Neuronal stem cell (in vitro differentiated cells): ENCODE results near the gene TMBIM6. TPM values are rescaled to one million over a fixed set of nuclear protein-coding genes. Genes with fewer than 3 reads are reported as not detected.

ENCODE experiments used
- DNase-seq: peaks from one replicate; pipeline ENCODE4 v3.0.0-alpha.2; 2013; ENCODE audit warnings: low spot score
- H2AFZ ChIP-seq: one replicate; pipeline ENCODE4 v1.6.1; 2013; ENCODE audit warnings: mild to moderate bottlenecking, low read length, inconsistent platforms
- H2AK5ac ChIP-seq: 2 replicates; pipeline ENCODE4 v1.6.1; 2013; ENCODE audit warnings: low read depth, mild to moderate bottlenecking, inconsistent platforms, low read length, moderate library complexity, mixed read lengths
- H2BK120ac ChIP-seq: 2 replicates; pipeline ENCODE4 v1.6.1; 2013; ENCODE audit warnings: low read depth, mild to moderate bottlenecking, inconsistent platforms, low read length, moderate library complexity, mixed read lengths
- H2BK12ac ChIP-seq: one replicate; pipeline ENCODE4 v1.6.1; 2013; ENCODE audit warnings: low read length, inconsistent platforms
- H2BK15ac ChIP-seq: 2 replicates; pipeline ENCODE4 v1.6.1; 2013; ENCODE audit warnings: mild to moderate bottlenecking, low read length, inconsistent platforms, mixed read lengths
- H2BK5ac ChIP-seq: one replicate; pipeline ENCODE4 v1.6.1; 2013; ENCODE audit warnings: inconsistent platforms, mild to moderate bottlenecking, low read length, moderate library complexity
- H3K14ac ChIP-seq: one replicate; pipeline ENCODE4 v1.6.1; 2013; ENCODE audit warnings: low read length, inconsistent platforms
- H3K18ac ChIP-seq: 2 replicates; pipeline ENCODE4 v1.6.1; 2013; ENCODE audit warnings: low read length, inconsistent platforms
- H3K23ac ChIP-seq: 2 replicates; pipeline ENCODE4 v1.6.1; 2013; ENCODE audit warnings: low read depth, mild to moderate bottlenecking, mixed read lengths, low read length, inconsistent platforms; ENCODE audit not compliant: poor library complexity
- H3K27ac ChIP-seq: replicated peaks from 3 replicates; pipeline ENCODE4 v1.5.1; 2013; ENCODE audit warnings: low read length, inconsistent platforms
- H3K27me3 ChIP-seq, 3 experiments: 2 replicates each; pipeline ENCODE4 v1.6.1; 2013; ENCODE audit warnings: low read length in 3 of 3, mild to moderate bottlenecking in 2 of 3, inconsistent platforms in 1 of 3, low read depth in 1 of 3, mixed read lengths in 1 of 3, moderate library complexity in 1 of 3; ENCODE audit not compliant: control insufficient read depth in 3 of 3, insufficient read depth in 3 of 3
- H3K36me3 ChIP-seq, 2 donors: replicated peaks in 1 of 2; 2 replicates each; pipeline ENCODE4 v1.6.1; 2013; ENCODE audit warnings: low read length in 2 of 2; ENCODE audit not compliant: control insufficient read depth in 2 of 2, insufficient read depth in 2 of 2
- H3K4ac ChIP-seq: 2 replicates; pipeline ENCODE4 v1.6.1; 2013; ENCODE audit warnings: inconsistent platforms, mild to moderate bottlenecking, low read length, moderate library complexity
- H3K4me1 ChIP-seq, 2 donors: 1 replicate in 1 of 2; 2 replicates in 1 of 2; pipeline ENCODE4 v1.6.1; 2013; ENCODE audit warnings: low read length in 2 of 2, low read depth in 1 of 2; ENCODE audit not compliant: control insufficient read depth in 2 of 2, insufficient read depth in 1 of 2
- H3K4me2 ChIP-seq: one replicate; pipeline ENCODE4 v1.6.1; 2013; ENCODE audit warnings: mild to moderate bottlenecking, low read length, inconsistent platforms; ENCODE audit not compliant: insufficient read depth, poor library complexity, severe bottlenecking
- H3K4me3 ChIP-seq, 2 donors: 2 replicates each; pipeline ENCODE4 v1.5.1; 2013; ENCODE audit warnings: low read length in 2 of 2, mild to moderate bottlenecking in 2 of 2, inconsistent platforms in 1 of 2, moderate library complexity in 1 of 2
- H3K79me1 ChIP-seq: one replicate; pipeline ENCODE4 v1.6.1; 2013; ENCODE audit warnings: low read depth, mild to moderate bottlenecking, inconsistent platforms, low read length, moderate library complexity
- H3K9ac ChIP-seq: one replicate; pipeline ENCODE4 v1.6.1; 2013; ENCODE audit warnings: mild to moderate bottlenecking, low read depth, low read length, inconsistent platforms; ENCODE audit not compliant: poor library complexity
- H3K9me3 ChIP-seq, 2 donors: replicated peaks in 1 of 2; 2 replicates each; pipeline versions ENCODE3 to v1.6.1; 2013; ENCODE audit warnings: low read length in 2 of 2, mild to moderate bottlenecking in 2 of 2, inconsistent platforms in 1 of 2, low read depth in 1 of 2, mixed read lengths in 1 of 2, moderate library complexity in 1 of 2; ENCODE audit not compliant: control insufficient read depth in 2 of 2, insufficient read depth in 1 of 2
- H4K8ac ChIP-seq: one replicate; pipeline ENCODE4 v1.6.1; 2013; ENCODE audit warnings: low read depth, mild to moderate bottlenecking, inconsistent platforms, low read length, moderate library complexity
- H4K91ac ChIP-seq: one replicate; pipeline ENCODE4 v1.6.1; 2013; ENCODE audit warnings: low read length, low read depth, mild to moderate bottlenecking, inconsistent platforms; ENCODE audit not compliant: poor library complexity
- WGBS, 2 donors: extraction: QIAGEN DNeasy Blood & Tissue Kit; methylation state at CpG; one replicate each; pipeline ENCODE4 v1.1.7; 2013; ENCODE audit warnings: missing lambda C conversion rate in 2 of 2, mixed read lengths in 1 of 2; ENCODE audit not compliant: insufficient read length in 2 of 2, insufficient replicate concordance in 1 of 2; ENCODE audit errors: extremely low coverage in 2 of 2; 5-methylcytosine and 5-hydroxymethylcytosine counted together
- small RNA-seq: library from polyadenylated mRNA; stranded (forward); fragments of <200 nt; extraction: miRNeasy Mini kit (QIAGEN cat#:217004); gene quantifications from one replicate; pipeline ENCODE3, GENCODE V24; 2013; ENCODE audit not compliant: insufficient read depth

TMBIM6 gene

DNA sequence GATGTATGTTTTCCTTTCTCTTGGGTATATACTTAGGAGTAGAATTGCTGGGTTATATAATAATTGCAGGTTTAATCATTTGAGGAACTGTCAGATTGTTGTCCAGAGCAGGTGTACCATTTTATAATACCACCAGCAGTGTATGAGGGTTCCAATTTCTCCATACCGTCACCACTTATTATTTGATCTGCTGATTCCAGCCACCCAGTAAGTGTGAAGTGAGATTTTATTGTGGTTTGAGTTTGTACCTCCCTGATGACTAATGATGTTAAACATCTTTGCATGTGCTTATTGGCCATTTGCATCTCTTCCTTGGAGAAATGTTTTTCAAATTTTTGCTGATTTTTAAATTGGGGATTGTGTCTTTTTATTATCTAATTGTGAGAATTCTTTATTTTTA is 71.8 kb downstream of the TMBIM6 start:
- no peaks in the 10 kb centered on the region for H3K27me3 ChIP-seq
- H3K79me1 ChIP-seq: peaks cover 2% of the 10 kb centered on the region
- peaks cover 0 to 26% of the 10 kb centered on the region in 2 donors for H3K36me3 ChIP-seq
- no peak overlapping the region for H3K27ac ChIP-seq
- H3K9me3 ChIP-seq: no peaks in the 10 kb centered on the region
- no peak overlapping the region for H4K91ac ChIP-seq
- H2AK5ac ChIP-seq: no peak overlapping the region
- H2AFZ ChIP-seq: no peak overlapping the region
- H2BK120ac ChIP-seq: no peak overlapping the region
- H3K9ac ChIP-seq: no peak overlapping the region
- no peak overlapping the region for H3K4me2 ChIP-seq
- no peak overlapping the region for H4K8ac ChIP-seq
- H3K23ac ChIP-seq: no peak overlapping the region
- H3K4me1 ChIP-seq: peaks cover 26% of the 10 kb centered on the region in 2 donors
- H2BK15ac ChIP-seq: no peak overlapping the region
- no peak overlapping the region for H3K18ac ChIP-seq
- H3K4ac ChIP-seq: no peak overlapping the region
- no peak overlapping the region for H3K4me3 ChIP-seq
- no CpG with 5 or more reads among the region's 1 CpG for WGBS, 2 donors
- no peak for DNase-seq
- H2BK12ac ChIP-seq: no peak overlapping the region
- H2BK5ac ChIP-seq: no peak overlapping the region
- H3K14ac ChIP-seq: no peak overlapping the region

Small RNAs within 50 kb of the gene (small RNA-seq; reads per million reads assigned to genes)
- gene AC020612.2 (not detected), gene LSM6P2 (not detected)
